HCT116 (cell line): ENCODE data around the gene LACC1.

Experiments
- CBX3 ChIP-seq: IDR thresholded peaks from 2 replicates; pipeline ENCODE4 v1.6.1; 2012; ENCODE audit warnings: low read depth
- CEBPB ChIP-seq: IDR thresholded peaks from 2 replicates; pipeline ENCODE4 v1.6.1; 2012; ENCODE audit warnings: low read depth
- ELF1 ChIP-seq: IDR thresholded peaks from 2 replicates; pipeline ENCODE4 v1.6.1; 2012; ENCODE audit warnings: low read depth, borderline replicate concordance
- EZH2 ChIP-seq: fragments of 200-600 bp; sonication (generic); IDR thresholded peaks from 2 replicates; pipeline ENCODE4 v1.6.1; 2017; ENCODE audit warnings: antibody characterized with exemption, mixed run types
- MAX ChIP-seq: IDR thresholded peaks from 2 replicates; pipeline ENCODE4 v1.6.1; 2012
- POLR2A ChIP-seq: IDR thresholded peaks from 2 replicates; pipeline ENCODE4 v1.7.0; 2011; ENCODE audit warnings: borderline replicate concordance; ENCODE audit not compliant: insufficient read depth, insufficient read length; ENCODE audit errors: extremely low read depth
- POLR2AphosphoS5 ChIP-seq: IDR thresholded peaks from 2 replicates; pipeline ENCODE4 v1.6.1; 2011; ENCODE audit warnings: mild to moderate bottlenecking, low read depth, low read length, moderate library complexity
- SP1 ChIP-seq: IDR thresholded peaks from 2 replicates; pipeline ENCODE4 v1.6.1; 2012; ENCODE audit warnings: low read depth
- YY1 ChIP-seq: IDR thresholded peaks from 2 replicates; pipeline ENCODE4 v1.6.1; 2011; ENCODE audit warnings: low read length, low read depth, moderate library complexity, mild to moderate bottlenecking; ENCODE audit not compliant: insufficient replicate concordance; ENCODE audit errors: extremely low read depth
- TF ChIP-seq, protein P1 (sequence below), 3 experiments: fragments of 200-600 bp in 1 of 3; sonication (generic) in 1 of 3; IDR thresholded peaks in 2 of 3; conservative IDR thresholded peaks in 1 of 3; 2 replicates each; pipeline ENCODE4 v1.5.1; 2012 to 2017; ENCODE audit warnings: low read depth in 2 of 3, low read length in 2 of 3, antibody characterized with exemption in 1 of 3, borderline replicate concordance in 1 of 3, control low read depth in 1 of 3, mild to moderate bottlenecking in 1 of 3, mixed read lengths in 1 of 3, mixed run types in 1 of 3, moderate library complexity in 1 of 3; ENCODE audit not compliant: insufficient read depth in 1 of 3
- TF ChIP-seq, protein P2 (sequence below): IDR thresholded peaks from 2 replicates; pipeline ENCODE4 v1.6.1; 2012; ENCODE audit warnings: low read depth

- TF ChIP-seq, protein P1, sequence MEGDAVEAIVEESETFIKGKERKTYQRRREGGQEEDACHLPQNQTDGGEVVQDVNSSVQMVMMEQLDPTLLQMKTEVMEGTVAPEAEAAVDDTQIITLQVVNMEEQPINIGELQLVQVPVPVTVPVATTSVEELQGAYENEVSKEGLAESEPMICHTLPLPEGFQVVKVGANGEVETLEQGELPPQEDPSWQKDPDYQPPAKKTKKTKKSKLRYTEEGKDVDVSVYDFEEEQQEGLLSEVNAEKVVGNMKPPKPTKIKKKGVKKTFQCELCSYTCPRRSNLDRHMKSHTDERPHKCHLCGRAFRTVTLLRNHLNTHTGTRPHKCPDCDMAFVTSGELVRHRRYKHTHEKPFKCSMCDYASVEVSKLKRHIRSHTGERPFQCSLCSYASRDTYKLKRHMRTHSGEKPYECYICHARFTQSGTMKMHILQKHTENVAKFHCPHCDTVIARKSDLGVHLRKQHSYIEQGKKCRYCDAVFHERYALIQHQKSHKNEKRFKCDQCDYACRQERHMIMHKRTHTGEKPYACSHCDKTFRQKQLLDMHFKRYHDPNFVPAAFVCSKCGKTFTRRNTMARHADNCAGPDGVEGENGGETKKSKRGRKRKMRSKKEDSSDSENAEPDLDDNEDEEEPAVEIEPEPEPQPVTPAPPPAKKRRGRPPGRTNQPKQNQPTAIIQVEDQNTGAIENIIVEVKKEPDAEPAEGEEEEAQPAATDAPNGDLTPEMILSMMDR (IDR thresholded peaks at IDR 0.05 in 2 of 3, conservative IDR thresholded peaks at IDR 0.05 in 1 of 3; ENCODE audit: borderline replicate concordance in 1 of 3, insufficient read depth in 1 of 3, low read depth in 2 of 3, low read length in 2 of 3) = no peak
- no peak for TF ChIP-seq SP1
- TF ChIP-seq, protein P2, sequence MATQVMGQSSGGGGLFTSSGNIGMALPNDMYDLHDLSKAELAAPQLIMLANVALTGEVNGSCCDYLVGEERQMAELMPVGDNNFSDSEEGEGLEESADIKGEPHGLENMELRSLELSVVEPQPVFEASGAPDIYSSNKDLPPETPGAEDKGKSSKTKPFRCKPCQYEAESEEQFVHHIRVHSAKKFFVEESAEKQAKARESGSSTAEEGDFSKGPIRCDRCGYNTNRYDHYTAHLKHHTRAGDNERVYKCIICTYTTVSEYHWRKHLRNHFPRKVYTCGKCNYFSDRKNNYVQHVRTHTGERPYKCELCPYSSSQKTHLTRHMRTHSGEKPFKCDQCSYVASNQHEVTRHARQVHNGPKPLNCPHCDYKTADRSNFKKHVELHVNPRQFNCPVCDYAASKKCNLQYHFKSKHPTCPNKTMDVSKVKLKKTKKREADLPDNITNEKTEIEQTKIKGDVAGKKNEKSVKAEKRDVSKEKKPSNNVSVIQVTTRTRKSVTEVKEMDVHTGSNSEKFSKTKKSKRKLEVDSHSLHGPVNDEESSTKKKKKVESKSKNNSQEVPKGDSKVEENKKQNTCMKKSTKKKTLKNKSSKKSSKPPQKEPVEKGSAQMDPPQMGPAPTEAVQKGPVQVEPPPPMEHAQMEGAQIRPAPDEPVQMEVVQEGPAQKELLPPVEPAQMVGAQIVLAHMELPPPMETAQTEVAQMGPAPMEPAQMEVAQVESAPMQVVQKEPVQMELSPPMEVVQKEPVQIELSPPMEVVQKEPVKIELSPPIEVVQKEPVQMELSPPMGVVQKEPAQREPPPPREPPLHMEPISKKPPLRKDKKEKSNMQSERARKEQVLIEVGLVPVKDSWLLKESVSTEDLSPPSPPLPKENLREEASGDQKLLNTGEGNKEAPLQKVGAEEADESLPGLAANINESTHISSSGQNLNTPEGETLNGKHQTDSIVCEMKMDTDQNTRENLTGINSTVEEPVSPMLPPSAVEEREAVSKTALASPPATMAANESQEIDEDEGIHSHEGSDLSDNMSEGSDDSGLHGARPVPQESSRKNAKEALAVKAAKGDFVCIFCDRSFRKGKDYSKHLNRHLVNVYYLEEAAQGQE = no peak
- TF ChIP-seq YY1 = no peak
- TF ChIP-seq POLR2A = no peak
- TF ChIP-seq CEBPB = no peak
- TF ChIP-seq MAX = no peak
- TF ChIP-seq POLR2AphosphoS5 = no peak
- TF ChIP-seq CBX3 = no peak
- TF ChIP-seq EZH2 = no peak
- no peak for TF ChIP-seq ELF1
Measured at GRCh38 chr13:43929947-43930346, 50.2 kb downstream of the LACC1 start.
